Stimulated activated CD4-positive, alpha-beta T cell treated with anti-CD3 and anti-CD28 coated beads, Interleukin-15, amount 100 ng/mL, for 24 hours (primary cell): ENCODE data around the gene CDC73.

Source experiments
- DNase-seq: peaks from one replicate; pipeline ENCODE4 v3.0.0-alpha.2; 2020

Gene CDC73

DNA sequence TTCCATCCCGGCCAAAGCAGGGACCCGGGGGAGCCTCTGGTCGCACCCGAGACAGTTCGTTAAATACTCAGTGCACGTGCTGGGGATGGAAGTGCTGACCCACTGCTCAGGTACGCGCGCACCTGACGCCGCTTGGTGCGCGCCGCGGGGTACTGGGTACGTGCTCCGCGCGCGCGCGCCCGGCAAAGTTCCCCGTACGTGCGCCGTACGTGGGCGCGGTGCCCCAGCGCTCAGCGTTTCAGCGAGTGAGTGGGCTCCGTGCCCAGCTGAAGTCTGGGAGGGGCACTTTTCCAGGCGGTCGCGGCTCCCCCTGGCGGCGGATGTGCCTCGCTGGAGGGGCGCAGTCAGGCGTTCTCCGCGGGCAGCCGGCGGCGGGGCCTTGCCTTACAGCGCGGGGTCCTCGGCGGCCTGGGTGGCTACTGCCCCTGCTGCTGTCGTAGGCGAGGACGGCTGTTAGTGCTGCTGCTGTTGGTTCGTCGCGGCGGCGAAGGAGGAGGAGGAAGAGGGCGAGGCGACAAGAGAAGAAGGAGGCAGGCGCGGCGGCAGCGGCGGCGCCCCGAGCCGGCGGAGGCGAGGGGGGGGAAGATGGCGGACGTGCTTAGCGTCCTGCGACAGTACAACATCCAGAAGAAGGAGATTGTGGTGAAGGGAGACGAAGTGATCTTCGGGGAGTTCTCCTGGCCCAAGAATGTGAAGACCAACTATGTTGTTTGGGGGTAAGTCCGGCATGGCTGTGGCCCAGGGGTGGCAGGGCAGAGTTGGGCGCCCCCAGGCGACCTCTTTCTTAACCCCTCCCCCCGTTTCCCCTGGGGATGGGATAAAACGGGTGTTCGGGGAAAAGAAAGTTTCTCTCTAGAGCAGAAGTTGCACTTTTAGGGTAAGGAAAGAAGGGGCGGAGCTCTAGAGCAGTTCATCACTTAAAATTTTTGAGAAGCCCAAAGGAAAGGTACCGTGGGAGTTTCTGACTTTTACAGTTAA, at the start of gene CDC73:
Gene CDC73 (plus strand): TSS at position 416 of the 978 bp plus-strand sequence. CDS start 170 bp downstream, at position 586.
- peak; percentile 99 for DNase-seq

DNA sequence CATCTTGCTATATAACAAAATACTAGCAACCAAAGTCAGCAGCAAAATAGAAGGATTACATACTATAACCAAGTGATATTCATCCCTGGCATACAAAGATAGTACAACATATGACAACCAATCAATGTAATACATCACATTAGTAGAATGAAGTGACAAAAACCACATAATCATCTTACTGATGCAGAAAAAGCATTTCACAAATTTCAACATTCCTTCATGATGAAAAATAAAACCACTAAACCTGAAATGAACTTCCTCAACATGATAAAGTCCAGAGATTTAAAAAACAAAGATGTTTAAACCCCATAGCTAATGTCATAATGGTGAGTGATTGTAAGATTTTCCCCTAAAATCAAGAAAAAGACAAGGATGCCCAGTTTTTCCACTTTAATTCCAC, 43.8 kb upstream of the CDC73 start:
- DNase-seq: no peak

DNA sequence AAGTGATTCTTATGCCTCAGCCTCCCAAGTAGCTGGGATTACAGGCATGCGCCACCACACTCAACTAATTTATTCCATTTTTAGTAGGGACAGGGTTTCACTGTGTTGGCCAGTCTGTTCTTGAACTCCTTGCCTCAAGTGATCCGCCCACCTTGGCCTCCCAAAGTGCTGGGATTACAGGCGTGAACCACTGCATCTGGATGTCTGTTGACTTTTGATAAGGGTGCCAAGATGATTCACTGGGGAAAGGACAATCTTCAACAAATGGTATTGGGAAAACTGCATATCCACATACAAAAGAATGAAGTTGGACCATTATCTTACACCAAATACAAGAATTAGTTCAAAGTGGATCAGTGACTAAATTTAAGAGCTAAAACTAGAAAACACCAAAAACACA, 42.6 kb upstream of the CDC73 start:
- DNase-seq: no peak

DNA sequence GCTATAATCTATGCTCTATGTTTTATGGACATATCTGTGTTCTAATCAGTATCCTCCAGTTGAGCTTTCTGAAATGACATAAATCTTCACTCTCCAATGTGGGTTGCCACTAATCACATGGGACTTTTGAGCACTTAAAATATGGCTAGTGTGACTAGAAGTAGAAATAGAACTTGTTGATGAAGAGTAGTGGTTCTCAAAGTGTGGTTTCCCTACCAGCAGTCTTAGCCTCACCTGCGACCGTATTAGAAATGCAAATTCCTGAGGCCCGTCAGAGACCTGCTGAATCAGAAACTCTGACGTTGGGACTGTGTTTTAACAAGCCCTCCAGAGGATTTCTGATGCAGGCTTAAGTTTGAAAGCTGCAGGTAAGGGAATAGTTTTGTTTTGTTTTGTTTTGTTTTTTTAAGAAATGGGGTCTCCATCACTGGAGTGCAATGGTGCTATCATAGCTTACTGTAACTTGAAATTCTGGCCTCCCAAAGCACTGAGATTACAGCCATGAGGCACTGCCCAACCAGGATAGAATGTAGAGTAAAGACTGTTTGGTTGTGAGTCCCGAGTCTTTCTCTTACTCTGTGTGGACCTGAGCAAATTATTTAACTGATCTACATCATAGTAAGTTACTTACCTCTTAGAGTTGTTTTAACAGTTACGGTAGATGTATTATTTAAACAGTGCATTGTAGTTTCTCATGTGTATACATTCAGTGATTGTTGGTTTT, 38.3 kb upstream of the CDC73 start:
- no peak for DNase-seq

DNA sequence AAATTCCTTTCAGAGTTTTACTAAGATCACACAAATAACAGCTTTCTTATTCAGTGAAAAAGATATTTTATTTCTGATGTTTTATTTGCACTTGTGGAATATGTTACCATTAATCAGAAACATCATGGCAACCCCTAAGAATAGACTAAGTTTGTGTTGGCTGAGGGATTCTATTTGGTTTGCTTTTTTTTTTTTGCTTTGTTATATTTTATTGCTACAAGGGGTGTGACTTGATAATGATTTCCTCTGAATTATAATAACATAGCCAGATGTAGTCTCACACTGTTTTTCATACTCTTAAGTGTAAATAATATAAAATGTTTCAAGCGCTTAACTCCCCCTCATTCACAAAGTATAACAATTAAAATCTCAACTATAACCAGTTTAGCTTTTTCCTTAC, 36.6 kb upstream of the CDC73 start:
- DNase-seq: no peak

DNA sequence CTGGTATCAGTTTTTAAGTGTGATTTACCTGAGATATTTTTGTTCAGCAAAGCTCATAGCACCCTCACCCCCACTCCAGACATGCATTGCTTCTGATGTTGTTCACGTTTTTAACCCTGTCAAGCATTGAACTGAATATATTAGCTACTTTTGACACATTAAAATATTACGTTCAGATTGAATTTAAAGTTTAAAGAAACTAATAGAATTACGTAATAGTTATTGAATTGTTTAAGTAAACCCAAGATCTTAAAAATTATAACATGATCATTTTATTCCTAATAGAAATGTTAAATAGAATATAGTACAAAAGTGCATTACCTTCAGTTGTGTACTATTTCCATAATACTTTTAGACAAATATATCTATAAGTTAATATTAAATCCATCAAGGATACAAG, 35.5 kb upstream of the CDC73 start:
- DNase-seq: no peak

DNA sequence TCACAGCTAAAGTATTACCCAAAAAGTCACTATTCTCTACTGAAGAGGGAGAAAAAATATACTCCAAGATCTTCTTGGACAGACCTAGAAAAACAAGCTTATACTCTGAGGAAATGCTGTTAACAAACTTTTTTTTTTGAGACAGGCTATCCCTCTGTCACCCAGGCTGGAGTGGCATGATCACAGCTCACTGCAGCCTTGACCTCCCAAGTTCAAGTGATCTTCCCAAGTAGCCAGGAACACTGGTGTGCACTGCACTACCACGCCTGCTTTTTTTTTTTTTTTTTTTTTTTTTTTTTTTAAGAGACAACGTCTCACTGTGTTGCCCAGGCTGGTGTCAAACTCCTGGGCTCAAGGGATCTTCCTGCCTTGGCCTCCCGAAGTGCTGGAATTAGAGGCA, 33.9 kb upstream of the CDC73 start:
- no peak for DNase-seq

DNA sequence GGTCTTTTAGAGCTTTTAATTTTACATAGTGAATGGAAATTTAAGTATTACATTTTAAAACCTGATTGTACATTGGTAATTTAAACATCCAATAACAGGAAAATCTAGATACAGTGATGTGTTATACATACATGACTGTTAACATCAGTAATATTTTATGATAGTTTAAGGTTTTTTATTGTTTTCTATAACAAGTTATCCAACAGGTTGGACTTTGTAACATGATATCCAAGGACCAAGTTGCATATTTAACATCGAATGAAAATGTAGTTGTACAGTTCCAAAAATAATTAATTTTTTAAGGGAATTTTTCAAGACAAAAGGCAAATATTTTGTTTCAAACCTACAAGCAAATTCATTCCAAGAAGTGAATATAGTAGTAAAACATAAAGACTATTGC, 31.0 kb upstream of the CDC73 start:
- DNase-seq: no peak

DNA sequence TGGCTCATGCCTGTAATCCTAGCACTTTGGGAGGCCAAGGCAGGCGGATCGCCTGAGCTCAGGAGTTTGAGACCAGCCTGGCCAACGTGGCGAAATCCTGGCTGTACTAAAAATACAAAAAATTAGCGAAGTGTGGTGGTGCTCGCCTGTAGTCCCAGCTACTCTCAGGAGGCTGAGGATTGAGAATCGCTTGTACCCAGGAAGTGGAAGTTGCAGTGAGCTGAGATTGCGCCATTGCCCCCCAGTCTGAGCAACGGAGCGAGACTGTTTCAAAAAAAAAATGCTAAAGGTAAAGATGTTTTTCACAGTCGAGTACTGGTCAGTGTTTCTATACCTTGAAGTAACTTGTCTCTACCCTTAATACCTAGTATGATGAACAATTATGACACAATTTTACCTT, 27.7 kb upstream of the CDC73 start:
- DNase-seq: no peak

DNA sequence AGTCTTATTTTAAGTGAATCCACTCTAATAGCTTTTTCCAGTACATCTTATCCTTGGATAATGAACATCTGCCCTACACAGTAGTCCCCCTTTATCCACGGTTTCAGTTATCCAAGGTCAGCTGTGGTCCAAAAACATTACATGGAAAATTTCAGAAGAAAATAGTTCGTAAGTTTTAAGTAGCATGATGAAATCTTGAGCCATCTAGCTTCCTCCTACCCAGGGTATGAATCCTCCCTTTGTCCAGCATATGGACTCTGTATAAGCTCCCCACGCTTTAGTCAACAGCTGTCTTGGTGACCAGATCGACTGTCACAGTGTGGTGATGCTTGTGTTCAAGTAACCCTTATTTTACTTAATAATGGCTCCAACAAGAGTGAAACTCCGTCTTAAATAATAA, 19.2 kb upstream of the CDC73 start:
- no peak for DNase-seq

DNA sequence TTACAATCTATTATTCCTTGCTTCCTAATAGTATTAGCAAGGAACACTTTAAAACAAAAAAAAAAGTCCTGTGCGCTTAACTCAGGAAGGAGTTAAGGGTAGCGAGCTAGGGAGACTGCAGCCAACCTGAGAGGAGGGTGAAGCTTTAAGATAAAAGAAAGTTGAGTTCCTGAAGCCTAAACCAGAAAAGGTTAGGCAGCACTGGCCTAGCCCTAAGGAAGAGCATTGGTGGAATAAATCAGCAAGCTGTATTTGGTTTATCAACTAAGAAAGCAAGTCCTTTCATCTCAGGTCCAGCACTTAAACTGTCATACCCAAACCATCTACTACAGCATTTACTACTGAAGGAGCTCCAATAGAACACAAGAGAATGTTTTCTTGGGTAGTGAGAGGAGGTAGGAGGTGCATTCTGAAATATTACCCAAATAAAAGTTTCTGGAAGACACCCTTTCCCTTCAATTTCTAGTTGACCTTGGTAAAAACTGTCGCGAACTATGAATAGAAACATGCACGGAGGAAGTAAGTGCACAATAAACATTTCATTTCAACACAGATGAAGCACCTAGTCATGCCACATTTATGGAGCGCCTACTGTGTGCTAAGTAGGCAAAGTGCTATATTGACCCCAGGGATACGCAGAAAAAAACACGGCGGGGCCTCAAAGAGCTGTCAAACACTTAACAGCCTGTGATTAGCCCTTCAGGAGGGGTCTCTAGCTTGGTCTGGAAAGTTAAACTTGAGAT, 17.9 kb upstream of the CDC73 start:
- no peak for DNase-seq

DNA sequence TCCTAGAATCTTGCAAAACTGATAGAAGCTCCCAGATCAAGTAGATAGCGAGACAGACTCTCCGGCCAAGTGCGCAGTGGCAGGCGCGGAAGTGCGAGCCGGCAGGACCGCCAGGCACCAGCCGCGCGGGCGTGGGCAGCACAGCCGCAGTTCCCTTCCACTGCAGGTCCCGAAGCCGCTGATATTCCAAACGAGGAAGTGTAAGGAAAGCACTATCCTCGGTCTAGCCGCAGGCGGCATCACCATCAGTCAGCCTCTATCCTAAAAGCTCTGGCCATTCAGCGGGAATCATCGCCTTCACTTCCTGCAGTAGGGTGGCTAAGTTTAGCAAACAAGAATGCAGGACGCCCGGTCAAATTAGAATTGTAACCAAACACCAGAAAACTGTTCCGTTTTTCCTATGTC, 17.3 kb upstream of the CDC73 start:
- DNase-seq: peak; percentile 44

DNA sequence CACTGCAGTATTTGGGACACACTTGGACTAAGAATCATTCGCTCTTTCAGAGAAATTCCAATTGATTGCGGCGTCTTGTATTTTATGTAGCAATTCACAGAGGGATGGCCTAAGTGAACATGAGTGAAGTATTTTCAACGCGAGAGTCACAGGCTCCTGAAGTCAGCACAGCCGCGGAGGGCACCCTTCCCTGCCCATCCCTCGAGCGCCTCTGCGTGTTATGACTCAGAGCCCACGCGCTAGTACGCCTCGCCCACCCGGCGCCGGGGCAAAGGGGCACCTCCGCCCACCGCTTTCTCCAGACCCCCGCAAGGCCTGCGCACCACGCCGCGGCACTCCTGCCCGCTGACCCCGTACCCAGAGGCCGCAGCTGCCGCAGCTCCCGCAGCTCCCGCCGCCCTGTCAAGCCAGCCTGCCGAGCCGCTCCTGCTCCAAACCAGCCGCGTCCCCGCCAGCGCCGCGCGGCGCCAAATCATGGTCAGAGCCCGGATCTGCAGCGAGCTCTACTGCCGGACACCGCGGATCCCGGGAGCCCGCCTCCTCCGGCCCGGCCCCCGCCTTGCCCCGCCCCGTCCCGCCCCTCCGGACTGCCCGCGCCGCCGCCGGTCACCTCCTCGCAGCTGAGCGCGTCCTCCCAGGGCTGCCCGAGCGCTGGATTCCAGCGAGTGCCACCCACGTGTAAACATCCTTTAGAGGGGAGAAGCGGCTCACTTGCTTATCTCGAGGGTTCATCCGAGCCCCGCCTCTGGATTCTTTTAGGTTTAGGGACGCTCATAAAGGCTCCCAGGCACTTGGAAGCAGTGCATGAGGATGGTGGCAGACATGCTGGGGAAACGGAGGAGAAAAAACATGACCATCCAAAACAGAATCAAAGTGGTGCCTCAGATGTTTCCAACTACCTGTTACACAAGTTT, 16.7 kb upstream of the CDC73 start, which contains the start of gene GLRX2:
Gene GLRX2 (minus strand): TSS at position 508 of the 914 bp plus-strand sequence. CDS start 32 bp downstream, at position 476.
- peak; percentile 74 for DNase-seq

DNA sequence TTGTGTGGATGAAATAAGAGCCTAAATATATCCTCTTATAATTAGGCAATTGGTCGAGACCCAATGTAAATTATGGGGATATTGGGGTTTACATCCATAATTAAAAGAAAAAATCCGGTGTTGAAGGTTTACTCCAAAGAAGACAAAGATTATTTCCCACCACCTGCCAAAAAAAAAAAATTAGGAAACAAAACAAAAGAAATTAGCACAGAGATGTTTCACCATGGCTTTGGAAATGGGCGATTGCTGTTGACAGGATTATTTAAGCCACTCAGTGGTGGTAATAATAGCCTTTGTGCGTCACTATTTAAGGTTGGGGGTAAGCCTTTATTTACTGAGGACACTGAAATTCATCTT, 16.0 kb upstream of the CDC73 start:
- DNase-seq: no peak

DNA sequence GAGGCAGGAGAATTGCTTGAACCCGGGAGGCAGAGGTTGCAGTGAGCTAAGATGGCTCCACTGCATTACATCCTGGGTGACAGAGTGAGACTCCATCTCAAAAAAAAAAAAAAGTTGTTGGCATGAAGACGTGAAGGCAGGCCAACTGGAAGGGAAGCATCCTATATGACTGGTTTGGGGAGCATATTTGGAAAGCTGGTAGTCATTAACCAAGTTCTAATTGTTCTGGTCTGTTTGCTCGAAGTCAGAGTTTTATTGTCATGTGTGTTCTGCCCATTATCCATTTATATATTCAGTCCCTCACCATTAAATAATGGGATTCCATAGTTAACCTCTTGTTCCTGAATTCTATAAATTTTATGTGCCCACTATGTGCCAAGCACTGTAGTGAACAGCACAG, 13.4 kb upstream of the CDC73 start:
- DNase-seq: no peak

DNA sequence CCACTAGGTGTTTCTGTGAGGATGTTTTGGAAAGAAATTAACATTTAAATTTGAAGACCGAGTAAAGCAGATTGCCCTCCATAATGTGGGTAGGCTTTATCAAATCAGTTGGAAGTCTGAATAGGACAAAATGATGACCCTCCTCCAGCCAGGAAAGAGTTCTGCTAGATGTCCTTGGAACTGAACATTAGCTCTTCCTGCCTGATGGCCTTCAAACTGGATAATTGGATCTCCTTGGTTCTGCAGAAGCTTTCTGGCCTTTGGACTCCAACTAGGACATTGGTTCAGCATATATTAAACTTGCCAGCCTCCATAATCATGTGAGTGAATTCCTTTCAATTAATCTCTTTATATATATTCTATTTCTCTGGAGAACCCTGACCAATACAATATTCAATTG, 12.2 kb upstream of the CDC73 start:
- DNase-seq: no peak

DNA sequence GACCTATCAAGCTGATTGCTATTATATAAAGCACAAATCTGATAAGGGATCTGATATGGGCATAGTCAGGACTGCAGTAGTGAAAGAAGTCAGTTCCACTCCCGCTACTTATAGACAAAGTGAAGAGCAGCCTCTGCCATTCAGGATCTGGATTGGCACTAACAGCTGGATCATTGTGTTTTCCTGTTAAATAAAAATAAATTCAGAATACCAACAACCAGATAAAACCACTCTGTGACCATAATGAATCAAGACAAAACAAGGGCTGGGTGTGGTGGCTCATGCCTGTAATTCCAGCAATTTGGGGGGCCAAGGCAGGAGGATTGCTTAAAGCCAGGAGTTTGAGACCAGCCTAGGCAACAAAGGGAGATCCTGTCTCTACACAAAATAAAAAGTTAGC, 11.6 kb upstream of the CDC73 start:
- DNase-seq: no peak

DNA sequence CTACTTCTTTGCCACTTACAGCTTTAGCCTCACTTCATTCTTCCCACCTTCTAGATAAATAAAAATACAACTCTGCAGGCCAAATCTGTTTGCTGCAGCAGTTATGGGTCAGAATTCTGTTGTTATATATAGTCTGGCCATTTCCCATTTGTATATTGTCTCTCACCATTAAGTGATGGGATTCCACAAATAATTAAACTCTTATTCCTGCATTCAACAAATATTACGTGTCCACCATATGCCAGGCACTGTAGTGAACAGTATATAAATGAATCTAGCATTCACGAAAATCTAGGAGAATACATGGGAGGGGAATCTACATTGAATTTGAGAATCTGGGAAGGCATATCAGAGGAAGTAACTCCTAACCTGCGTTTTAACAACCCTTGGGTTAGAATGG, 11.0 kb upstream of the CDC73 start:
- DNase-seq: no peak

DNA sequence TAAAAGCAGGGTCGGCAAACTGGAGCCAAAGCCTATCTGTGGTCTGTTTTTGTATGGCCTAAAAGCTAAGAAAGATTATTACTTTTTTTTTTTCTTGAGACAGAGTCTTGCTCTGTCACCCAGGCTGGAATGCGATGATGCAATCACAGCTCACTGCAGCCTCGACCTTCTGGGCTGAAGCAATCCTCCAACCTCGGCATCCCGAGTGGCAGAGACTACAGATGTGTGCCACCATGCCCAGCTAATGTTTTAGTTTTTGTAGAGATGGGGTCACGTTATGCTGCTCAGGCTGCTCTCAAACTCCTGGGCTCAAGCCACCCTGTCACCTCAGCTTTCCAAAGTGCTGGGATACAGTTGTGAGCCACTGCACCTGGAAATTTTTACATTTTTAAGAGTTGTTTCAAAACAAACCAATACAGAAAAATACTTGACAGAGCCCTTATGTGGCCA, 10.2 kb upstream of the CDC73 start:
- DNase-seq: no peak

DNA sequence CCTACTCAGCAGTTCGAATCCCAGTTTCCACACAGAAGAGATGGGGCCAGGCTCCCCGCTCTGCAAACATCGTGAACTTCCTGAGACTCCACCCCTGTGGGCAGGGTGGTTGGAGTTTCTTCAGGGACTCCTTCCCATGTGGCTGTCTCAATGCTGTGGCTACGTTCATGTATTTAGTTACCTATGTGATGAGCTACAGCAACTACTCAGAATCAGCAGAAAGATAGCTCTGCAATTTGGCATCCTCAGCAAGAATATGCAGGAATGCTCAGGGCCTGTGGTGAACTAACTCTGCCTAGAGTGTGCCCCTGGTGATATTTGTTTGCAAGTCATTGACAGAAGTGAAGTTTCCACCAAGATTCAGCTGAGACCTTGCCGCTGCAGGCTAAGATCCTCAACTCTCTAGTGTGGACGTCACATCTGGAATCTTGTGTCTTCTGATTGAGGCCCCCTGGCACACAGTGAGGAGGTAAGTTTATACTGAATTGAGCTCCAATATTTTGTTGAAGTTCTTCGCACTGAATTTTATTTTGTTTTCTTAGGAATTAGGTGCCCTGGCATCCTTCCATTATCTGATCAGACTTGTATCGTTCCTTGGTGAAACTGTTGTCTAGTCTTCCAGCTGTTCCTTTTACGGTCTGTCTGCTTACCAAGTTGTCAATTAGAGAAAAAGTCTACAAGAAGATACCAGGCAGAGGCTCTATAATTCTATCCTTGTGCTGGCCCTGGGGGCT, 8.4 kb upstream of the CDC73 start:
- no peak for DNase-seq

DNA sequence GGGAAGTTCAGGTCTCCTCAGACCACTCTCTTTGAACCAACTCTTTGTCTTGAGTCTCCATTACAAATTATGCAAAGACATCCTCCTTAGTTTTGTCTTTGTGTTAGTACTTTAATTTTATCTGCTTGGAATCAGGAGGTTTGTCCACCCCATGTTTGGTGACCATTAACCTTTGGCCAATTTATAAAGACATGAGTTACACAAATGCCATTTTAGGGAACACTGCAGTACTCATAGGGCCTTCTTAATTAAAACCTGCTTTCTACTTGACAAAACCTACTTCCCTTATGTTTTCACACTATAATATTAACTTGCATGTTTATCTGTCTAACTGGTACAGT, 7.9 kb upstream of the CDC73 start:
- no peak for DNase-seq
